Keratinocyte (primary cell): ENCODE data around the gene IPPK. TPM values are rescaled to one million over a fixed set of nuclear protein-coding genes. Genes with fewer than 3 reads are reported as not detected.

Source experiments
- DNase-seq: peaks from one replicate; pipeline ENCODE4 v3.0.0-alpha.2; 2011; ENCODE audit warnings: low read depth, missing footprints, low spot score
- FAIRE-seq: peaks from 2 replicates; lab custom pipeline; 2011; peaks lifted over from hg19 to GRCh38; lab: Jason Lieb, UNC
- H2AFZ ChIP-seq: 2 replicates; pipeline ENCODE4 v1.6.0; 2012; ENCODE audit warnings: low read length, control low read depth, inconsistent platforms; ENCODE audit not compliant: control insufficient read depth
- H3K27ac ChIP-seq: 2 replicates; pipeline ENCODE4 v1.5.1; 2011; ENCODE audit warnings: low read length; ENCODE audit not compliant: control insufficient read depth, insufficient read depth
- H3K27me3 ChIP-seq: 3 replicates; pipeline ENCODE4 v1.6.0; 2011; ENCODE audit warnings: low read length; ENCODE audit not compliant: control insufficient read depth, insufficient read depth; ENCODE audit errors: extremely low read depth
- H3K36me3 ChIP-seq, 2 experiments: 2 replicates in 1 of 2; 3 replicates in 1 of 2; pipeline ENCODE4 v1.5.1; 2011; ENCODE audit warnings: low read length in 2 of 2, mild to moderate bottlenecking in 1 of 2; ENCODE audit not compliant: control insufficient read depth in 2 of 2, insufficient read depth in 2 of 2; ENCODE audit errors: extremely low read depth in 1 of 2
- H3K4me1 ChIP-seq: 3 replicates; pipeline ENCODE4 v1.5.1; 2011; ENCODE audit warnings: low read length; ENCODE audit not compliant: control insufficient read depth, insufficient read depth; ENCODE audit errors: extremely low read depth
- H3K4me2 ChIP-seq: 3 replicates; pipeline ENCODE4 v1.6.0; 2011; ENCODE audit warnings: low read depth, low read length; ENCODE audit not compliant: control insufficient read depth, insufficient read depth; ENCODE audit errors: extremely low read depth
- H3K4me3 ChIP-seq, 3 experiments: fragments of 200-600 bp in 1 of 3; sonication (generic) in 1 of 3; 2 replicates in 2 of 3; 3 replicates in 1 of 3; pipeline ENCODE4 v1.5.1; 2011 to 2016; ENCODE audit warnings: low read length in 3 of 3, mild to moderate bottlenecking in 3 of 3, control low read depth in 2 of 3, inconsistent platforms in 1 of 3, low read depth in 1 of 3, mixed read lengths in 1 of 3, mixed run types in 1 of 3, moderate library complexity in 1 of 3; ENCODE audit not compliant: control insufficient read depth in 2 of 3, insufficient read depth in 2 of 3; ENCODE audit errors: extremely low read depth in 1 of 3
- H3K79me2 ChIP-seq: 2 replicates; pipeline ENCODE4 v1.6.0; 2012; ENCODE audit warnings: low read length; ENCODE audit not compliant: control insufficient read depth, insufficient read depth
- H3K9ac ChIP-seq: 3 replicates; pipeline ENCODE4 v1.6.0; 2011; ENCODE audit warnings: low read length; ENCODE audit not compliant: control insufficient read depth, insufficient read depth; ENCODE audit errors: extremely low read depth
- H3K9me1 ChIP-seq: 3 replicates; pipeline ENCODE4 v1.6.0; 2011; ENCODE audit warnings: low read length; ENCODE audit not compliant: control insufficient read depth, insufficient read depth; ENCODE audit errors: extremely low read depth
- H3K9me3 ChIP-seq: 2 replicates; pipeline ENCODE4 v1.5.1; 2012; ENCODE audit warnings: low read depth, low read length; ENCODE audit not compliant: control insufficient read depth
- H4K20me1 ChIP-seq: 3 replicates; pipeline ENCODE4 v1.6.0; 2011; ENCODE audit warnings: low read length; ENCODE audit not compliant: control insufficient read depth, insufficient read depth; ENCODE audit errors: extremely low read depth
- EZH2 ChIP-seq: IDR thresholded peaks from one replicate; pipeline ENCODE4 v1.6.1; 2012; ENCODE audit warnings: inconsistent platforms, mild to moderate bottlenecking, low read length, moderate library complexity
- dilution Hi-C: fragments of 300-500 bp; cut with MboI; formaldehyde crosslinking; loops from one replicate; pipeline ENCODE4 v1.7.0; 2020; ENCODE audit warnings: low sequenced_read_pairs; ENCODE audit not compliant: extremely low pct_ligation_motif_present
- polyA plus RNA-seq, 5 experiments: library from polyadenylated mRNA; depleted of rRNA in 3 of 5; stranded (reverse) in 3 of 5; stranded (forward) in 1 of 5; unstranded in 1 of 5; fragments of >200 nt; gene quantifications; 1 replicate in 1 of 5; 2 replicates in 3 of 5; 3 replicates in 1 of 5; pipeline versions ENCODE4 v1.2.1 to v1.2.3, GENCODE V29; 2011 to 2012; ENCODE audit warnings: missing spikeins in 2 of 5, low read depth in 1 of 5, low replicate concordance in 1 of 5
- TF ChIP-seq, protein P1 (sequence below), 3 experiments: IDR thresholded peaks in 1 of 3; conservative IDR thresholded peaks in 1 of 3; optimal IDR thresholded peaks in 1 of 3; 2 replicates in 2 of 3; 3 replicates in 1 of 3; pipeline versions ENCODE3 to v1.5.1; 2011; ENCODE audit warnings: low read length in 3 of 3, mild to moderate bottlenecking in 3 of 3, moderate library complexity in 2 of 3, control low read depth in 1 of 3, inconsistent platforms in 1 of 3; ENCODE audit not compliant: insufficient read depth in 2 of 3; ENCODE audit errors: extremely low read depth in 1 of 3

Gene IPPK
- polyA plus RNA-seq, 1 donor (not counting 4 experiments of a cell fraction or from before 2014, with no cell fraction given) = 32.4 TPM

DNA sequence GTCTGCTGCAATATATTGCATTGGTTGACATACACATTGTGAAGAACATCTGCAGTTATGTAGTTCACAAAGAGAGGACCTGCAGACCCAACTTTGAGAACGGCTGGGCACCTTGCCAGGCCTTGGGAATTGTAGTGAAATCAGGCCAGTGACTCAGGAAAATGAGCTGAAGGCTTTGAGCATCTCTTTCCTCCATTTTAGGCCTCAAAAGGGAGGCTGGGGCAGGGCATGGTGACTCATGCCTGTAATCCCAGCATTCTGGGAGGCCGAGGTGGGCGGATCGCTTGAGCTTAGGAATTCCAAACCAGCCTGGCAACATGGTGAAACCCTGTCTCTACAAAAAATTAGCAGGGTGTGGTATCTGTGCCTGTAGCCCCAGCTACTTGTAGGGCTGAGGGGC lies 1.4 kb upstream of the IPPK start:
- Histone ChIP-seq H2AFZ (no peak overlapping the region), H3K79me2 (peaks cover 38% of the 10 kb centered on the region), H3K9me1 (no peaks in the 10 kb centered on the region), H3K4me2 (peak overlapping the region; percentile 79), H3K27me3 (no peaks in the 10 kb centered on the region), H3K9me3 (no peaks in the 10 kb centered on the region), H3K4me3 (peak overlapping the region; percentile 81 to 99 (median 83)), H3K36me3 (peaks cover 6 to 9% of the 10 kb centered on the region in 2 experiments), H3K27ac (peak overlapping the region; percentile 99), H3K9ac (peak overlapping the region; percentile 39), H3K4me1 (peaks cover 15% of the 10 kb centered on the region), H4K20me1 (no peaks in the 10 kb centered on the region)
- TF ChIP-seq, protein P1, sequence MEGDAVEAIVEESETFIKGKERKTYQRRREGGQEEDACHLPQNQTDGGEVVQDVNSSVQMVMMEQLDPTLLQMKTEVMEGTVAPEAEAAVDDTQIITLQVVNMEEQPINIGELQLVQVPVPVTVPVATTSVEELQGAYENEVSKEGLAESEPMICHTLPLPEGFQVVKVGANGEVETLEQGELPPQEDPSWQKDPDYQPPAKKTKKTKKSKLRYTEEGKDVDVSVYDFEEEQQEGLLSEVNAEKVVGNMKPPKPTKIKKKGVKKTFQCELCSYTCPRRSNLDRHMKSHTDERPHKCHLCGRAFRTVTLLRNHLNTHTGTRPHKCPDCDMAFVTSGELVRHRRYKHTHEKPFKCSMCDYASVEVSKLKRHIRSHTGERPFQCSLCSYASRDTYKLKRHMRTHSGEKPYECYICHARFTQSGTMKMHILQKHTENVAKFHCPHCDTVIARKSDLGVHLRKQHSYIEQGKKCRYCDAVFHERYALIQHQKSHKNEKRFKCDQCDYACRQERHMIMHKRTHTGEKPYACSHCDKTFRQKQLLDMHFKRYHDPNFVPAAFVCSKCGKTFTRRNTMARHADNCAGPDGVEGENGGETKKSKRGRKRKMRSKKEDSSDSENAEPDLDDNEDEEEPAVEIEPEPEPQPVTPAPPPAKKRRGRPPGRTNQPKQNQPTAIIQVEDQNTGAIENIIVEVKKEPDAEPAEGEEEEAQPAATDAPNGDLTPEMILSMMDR (optimal IDR thresholded peaks at IDR 0.05 in 1 of 3, IDR thresholded peaks at IDR 0.05 in 1 of 3, conservative IDR thresholded peaks at IDR 0.05 in 1 of 3; ENCODE audit: extremely low read depth in 1 of 3, insufficient read depth in 2 of 3, low read length in 3 of 3) = no peak
- no peak for TF ChIP-seq EZH2
- dilution Hi-C loops = no loop called here
- peak; percentile 85 for DNase-seq
- no peak for FAIRE-seq

DNA sequence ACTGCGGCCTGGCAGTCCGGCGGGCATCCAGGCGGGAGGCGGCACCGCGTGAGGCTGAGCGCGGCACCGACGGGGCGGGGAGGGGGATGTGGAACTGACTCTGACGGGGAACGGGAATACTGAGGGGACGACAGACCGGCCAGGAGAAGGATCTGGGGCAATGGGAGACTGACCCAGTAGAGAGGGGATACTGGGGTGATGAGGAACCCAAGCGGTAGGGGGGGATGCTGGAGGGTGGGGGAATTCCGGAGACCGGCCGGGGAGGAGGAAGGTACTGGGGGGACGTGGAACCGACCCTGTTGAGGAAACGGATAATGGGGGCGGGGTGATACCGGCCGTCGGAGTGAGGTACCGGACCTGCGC lies 423 bp downstream of the IPPK start:
- H3K4me1 ChIP-seq = peaks cover 20% of the 10 kb centered on the region
- no peak for DNase-seq
- H3K4me2 ChIP-seq = peak overlapping the region; percentile 79
- no peaks in the 10 kb centered on the region for H3K9me1 ChIP-seq
- no peaks in the 10 kb centered on the region for H3K27me3 ChIP-seq
- no peaks in the 10 kb centered on the region for H3K9me3 ChIP-seq
- H3K9ac ChIP-seq = peak overlapping the region; percentile 99
- dilution Hi-C loops = no loop called here
- H3K27ac ChIP-seq = peak overlapping the region; percentile 99
- no peak for FAIRE-seq
- H3K4me3 ChIP-seq = peak overlapping the region; percentile 81 to 99 (median 83)
- peak overlapping the region; percentile 10 for H2AFZ ChIP-seq
- peaks cover 12 to 20% of the 10 kb centered on the region in 2 experiments for H3K36me3 ChIP-seq
- peaks cover 55% of the 10 kb centered on the region for H3K79me2 ChIP-seq
- no peak for TF ChIP-seq EZH2
- TF ChIP-seq, protein P1 (optimal IDR thresholded peaks at IDR 0.05 in 1 of 3, IDR thresholded peaks at IDR 0.05 in 1 of 3, conservative IDR thresholded peaks at IDR 0.05 in 1 of 3; ENCODE audit: extremely low read depth in 1 of 3, insufficient read depth in 2 of 3, low read length in 3 of 3) = no peak
- H4K20me1 ChIP-seq = no peaks in the 10 kb centered on the region
